Stimulated activated CD8-positive, alpha-beta memory T cell treated with anti-CD3 and anti-CD28 coated beads, Interleukin-2, amount 100 ng/mL, for 48 hours (primary cell): ENCODE data around the gene TFF1.

Source experiments
- DNase-seq, 2 donors: peaks; one replicate each; pipeline ENCODE4 v3.0.0-alpha.2; 2020; ENCODE audit warnings: low read depth in 2 of 2

TFF1 gene

DNA sequence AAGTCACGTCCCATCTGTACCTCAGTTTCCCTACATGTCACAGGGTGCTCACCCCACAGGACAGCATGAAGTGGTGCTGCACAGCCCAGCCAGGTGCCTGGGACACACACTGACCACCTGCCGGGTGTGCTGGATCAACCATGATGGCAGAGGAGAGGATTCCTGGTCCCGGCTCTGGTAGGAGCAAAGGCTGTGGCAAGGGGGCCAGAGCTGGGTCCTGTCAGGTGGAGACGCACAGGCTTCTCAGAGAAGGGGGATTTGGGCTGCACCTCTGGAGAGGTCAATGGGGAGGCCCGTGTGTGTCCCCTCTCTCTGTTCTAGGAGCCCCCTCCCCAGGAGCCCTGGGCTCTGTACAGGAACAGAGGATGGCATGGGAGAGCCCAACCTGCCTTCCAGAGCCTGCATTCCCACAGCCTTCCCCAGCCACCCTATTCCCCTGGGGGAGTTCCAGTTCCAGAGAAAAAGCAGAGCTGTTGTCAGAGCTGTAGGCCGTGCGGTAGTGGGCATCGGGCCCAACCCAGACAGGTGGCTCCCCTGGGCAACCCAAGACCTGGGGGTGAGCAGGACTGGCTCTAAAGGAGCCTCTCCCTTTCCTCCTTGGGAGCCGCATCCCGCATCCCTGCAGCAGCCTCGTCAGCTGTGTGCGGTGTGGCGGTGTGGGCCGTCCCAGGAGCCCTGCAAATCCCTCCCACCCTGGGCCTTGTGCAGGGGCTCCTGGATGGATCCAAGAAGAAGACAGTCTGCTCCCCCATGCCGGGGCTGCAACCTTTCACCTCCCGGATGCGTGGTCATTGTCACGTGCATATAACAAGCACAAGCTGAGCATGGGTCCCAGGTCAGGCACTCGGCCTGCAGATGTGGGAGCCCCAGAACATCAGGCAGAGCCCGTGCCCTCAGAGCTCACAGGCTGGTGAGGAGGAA, 48.2 kb downstream of the TFF1 start:
- DNase-seq, result no peak

DNA sequence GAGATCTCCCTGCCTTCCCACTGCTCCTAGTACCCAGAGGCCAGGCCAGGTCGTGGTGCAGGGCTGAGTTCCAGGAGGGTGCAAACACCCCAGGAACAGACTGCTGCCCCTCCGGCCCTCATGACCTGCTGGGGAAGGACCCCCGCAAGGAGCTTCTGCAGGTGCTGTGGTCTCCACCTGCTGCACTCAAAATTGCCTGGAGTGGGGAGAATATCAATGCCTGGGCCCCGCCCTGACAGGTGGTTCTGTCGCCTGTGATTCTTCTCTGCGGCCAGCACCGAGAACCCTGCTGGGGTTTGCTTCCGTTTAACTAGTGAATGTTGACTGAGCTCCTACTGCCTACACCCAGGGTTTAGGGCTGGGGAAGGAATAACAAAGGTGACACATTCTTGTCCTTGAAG, 49.0 kb downstream of the TFF1 start:
- DNase-seq, result no peak

DNA sequence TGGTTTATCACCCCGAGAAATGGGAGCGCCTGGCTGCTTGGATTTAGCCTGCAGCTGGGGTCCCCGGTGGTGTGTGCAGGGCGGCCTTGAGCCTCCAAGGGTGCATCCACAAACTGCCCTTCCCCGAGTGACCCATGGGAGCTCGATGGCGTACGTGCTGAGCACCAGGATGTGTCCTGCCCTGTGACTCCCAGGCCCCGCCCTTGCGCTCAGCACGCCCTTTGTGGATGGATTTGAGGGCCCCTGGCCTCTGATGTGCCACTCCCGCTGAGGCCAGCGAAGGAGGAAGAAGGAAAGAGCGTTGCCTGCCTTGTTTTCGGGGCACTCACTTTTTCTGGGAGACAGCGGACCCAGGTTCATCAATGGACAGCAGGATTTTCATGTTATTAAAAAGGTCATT, 49.4 kb downstream of the TFF1 start:
- DNase-seq, result no peak

- DNase-seq, result no peak
Observed at GRCh38 chr21:42315296-42315891, 50.9 kb downstream of the TFF1 start, which contains the start of gene TFF3. TFF3 (minus strand) TSS chr21:42315409; CDS start chr21:42315374, 35 bp downstream.

DNA sequence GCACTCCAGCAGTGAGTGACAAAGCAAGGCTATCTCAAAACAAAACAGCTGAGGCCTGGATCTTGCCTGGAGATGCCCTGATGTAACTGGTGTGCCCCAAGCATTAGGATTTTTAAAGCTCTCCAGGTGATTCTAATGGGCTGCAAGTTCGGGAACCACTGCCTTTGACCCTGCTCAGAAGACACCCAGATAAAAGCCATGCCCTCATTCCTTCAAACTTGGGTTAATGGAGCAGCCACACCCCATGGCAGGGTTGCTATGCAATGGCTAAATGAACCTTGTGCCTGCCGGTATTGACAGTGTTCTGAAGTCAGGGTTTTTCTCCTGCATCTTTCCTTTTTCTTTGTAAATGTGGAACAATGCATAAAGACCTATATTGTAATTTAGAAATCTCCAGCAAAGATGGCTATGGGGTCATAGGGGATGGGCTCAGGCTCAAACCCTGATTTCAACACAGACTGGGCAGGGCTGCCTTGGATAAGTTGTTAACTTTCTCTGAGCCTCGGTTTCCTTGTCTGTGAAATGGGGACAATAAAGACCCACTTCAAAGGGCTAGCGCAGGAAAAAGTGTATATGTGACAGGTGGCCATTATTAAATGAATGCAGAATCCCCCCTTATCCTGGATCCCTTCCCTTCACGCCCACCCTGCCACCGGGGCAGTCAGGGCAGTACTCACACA, 51.6 kb downstream of the TFF1 start:
- DNase-seq, result no peak

DNA sequence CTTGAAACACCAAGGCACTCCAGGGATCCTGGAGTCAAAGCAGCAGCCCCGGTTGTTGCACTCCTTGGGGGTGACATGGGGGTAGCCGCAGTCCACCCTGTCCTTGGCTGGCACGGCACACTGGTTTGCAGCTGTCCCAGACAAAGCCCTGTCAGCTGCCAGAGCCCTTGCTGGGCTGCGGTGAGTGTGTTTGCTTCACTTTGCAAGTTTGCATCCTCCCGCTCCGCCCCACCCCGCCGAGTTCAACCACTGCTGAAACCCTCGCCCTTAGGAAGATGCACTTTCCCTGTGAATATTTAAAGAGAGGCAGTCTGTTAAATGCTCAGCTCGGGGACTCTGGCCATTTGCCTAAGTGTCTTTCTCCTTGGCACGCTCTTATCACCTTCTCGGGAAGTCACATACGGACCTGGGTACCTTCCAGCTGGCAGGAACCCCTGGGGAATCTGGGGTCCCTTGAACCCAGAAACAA, 52.8 kb downstream of the TFF1 start:
- DNase-seq, result no peak

- DNase-seq, result no peak
Observed at GRCh38 chr21:42312626-42313104, 53.7 kb downstream of the TFF1 start.
